Osteoblast (primary cell): ENCODE results near the gene CLEC18A. TPM values are rescaled to one million over a fixed set of nuclear protein-coding genes. Genes with fewer than 3 reads are reported as not detected.
"Not testable (repeated sequence)": the region's sequence is repeated elsewhere in the genome, so short reads cannot be mapped to it uniquely, and the experiment has no call there.

Experiments used
- DNase-seq: peaks from one replicate; pipeline ENCODE4 v3.0.0; 2011; ENCODE audit warnings: low spot score, mixed read lengths; ENCODE audit not compliant: insufficient read length; ENCODE audit errors: missing footprints
- H2AFZ ChIP-seq: 2 replicates; pipeline ENCODE4 v1.6.0; 2011; ENCODE audit warnings: mild to moderate bottlenecking, low read length
- H3K27ac ChIP-seq: 2 replicates; pipeline ENCODE4 v1.5.1; 2011; ENCODE audit warnings: mild to moderate bottlenecking, low read depth, low read length, moderate library complexity
- H3K27me3 ChIP-seq: 2 replicates; pipeline ENCODE4 v1.6.0; 2012; ENCODE audit warnings: mild to moderate bottlenecking, control low read depth, inconsistent platforms, low read length, moderate library complexity; ENCODE audit not compliant: insufficient read depth
- H3K36me3 ChIP-seq: 2 replicates; pipeline ENCODE4 v1.5.1; 2011; ENCODE audit warnings: mild to moderate bottlenecking, low read length, control low read depth, moderate library complexity; ENCODE audit not compliant: insufficient read depth
- H3K4me1 ChIP-seq: 2 replicates; pipeline ENCODE4 v1.5.1; 2011; ENCODE audit warnings: mild to moderate bottlenecking, low read length, control low read depth, moderate library complexity; ENCODE audit not compliant: insufficient read depth
- H3K4me2 ChIP-seq: 2 replicates; pipeline ENCODE4 v1.6.0; 2011; ENCODE audit warnings: mild to moderate bottlenecking, low read length; ENCODE audit not compliant: insufficient read depth
- H3K4me3 ChIP-seq: fragments of 200-600 bp; sonication (generic); 3 replicates; pipeline ENCODE4 v1.5.1; 2012; ENCODE audit warnings: mild to moderate bottlenecking, low read length, inconsistent platforms; ENCODE audit not compliant: insufficient read depth
- H3K79me2 ChIP-seq: 2 replicates; pipeline ENCODE4 v1.6.0; 2012; ENCODE audit warnings: mild to moderate bottlenecking, low read length, control low read depth, inconsistent platforms; ENCODE audit not compliant: insufficient read depth
- H3K9me3 ChIP-seq: 2 replicates; pipeline ENCODE4 v1.5.1; 2011; ENCODE audit warnings: low read depth, low read length, control low read depth
- H4K20me1 ChIP-seq: 2 replicates; pipeline ENCODE4 v1.6.0; 2012; ENCODE audit warnings: mild to moderate bottlenecking, low read length, control low read depth; ENCODE audit not compliant: insufficient read depth
- total RNA-seq: library from RNA; depleted of rRNA; stranded (reverse); fragments of >200 nt; gene quantifications from 2 replicates; pipeline ENCODE4 v1.2.3, GENCODE V29; 2012

Gene CLEC18A
- total RNA-seq, 1 donor: 1.1 TPM

GRCh38 chr16:69952116-69952515 lies 982 bp downstream of the CLEC18A start:
- not testable (repeated sequence) for H3K27ac ChIP-seq, H3K79me2 ChIP-seq

GRCh38 chr16:69952572-69953355 lies 1.6 kb downstream of the CLEC18A start:
- not testable (repeated sequence) for H3K9me3 ChIP-seq, H2AFZ ChIP-seq, H3K4me2 ChIP-seq, H3K4me3 ChIP-seq, H3K4me1 ChIP-seq, H4K20me1 ChIP-seq, H3K27me3 ChIP-seq, H3K79me2 ChIP-seq, DNase-seq, H3K36me3 ChIP-seq, H3K27ac ChIP-seq

More at GRCh38 chr16:69952116-69952515, 982 bp downstream of the CLEC18A start:
- H3K9me3 ChIP-seq, H3K27me3 ChIP-seq, H3K4me3 ChIP-seq, H2AFZ ChIP-seq, DNase-seq, H3K4me1 ChIP-seq, H4K20me1 ChIP-seq, H3K36me3 ChIP-seq, H3K4me2 ChIP-seq: not testable (repeated sequence)

- H3K9me3 ChIP-seq, H3K36me3 ChIP-seq, H2AFZ ChIP-seq, DNase-seq, H4K20me1 ChIP-seq, H3K27ac ChIP-seq, H3K4me3 ChIP-seq, H3K27me3 ChIP-seq, H3K4me1 ChIP-seq, H3K79me2 ChIP-seq, H3K4me2 ChIP-seq: not testable (repeated sequence)
Observed at GRCh38 chr16:69954241-69954640, 3.1 kb downstream of the CLEC18A start.

GRCh38 chr16:69963312-69963711 lies 12.2 kb downstream of the CLEC18A start:
- H2AFZ ChIP-seq, H3K4me3 ChIP-seq, H4K20me1 ChIP-seq, H3K4me2 ChIP-seq, DNase-seq, H3K36me3 ChIP-seq, H3K9me3 ChIP-seq, H3K4me1 ChIP-seq, H3K27me3 ChIP-seq, H3K27ac ChIP-seq, H3K79me2 ChIP-seq: not testable (repeated sequence)

GRCh38 chr16:69964960-69965660 lies 14.0 kb downstream of the CLEC18A start:
- not testable (repeated sequence) for H3K27me3 ChIP-seq, H3K36me3 ChIP-seq, H2AFZ ChIP-seq, H3K4me1 ChIP-seq, H4K20me1 ChIP-seq, H3K9me3 ChIP-seq, H3K79me2 ChIP-seq, H3K27ac ChIP-seq
- Histone ChIP-seq H3K4me2 (peak overlapping the region; percentile 39), H3K4me3 (peak overlapping the region; percentile 55)
- peak; percentile 48 for DNase-seq

GRCh38 chr16:69965661-69966054 lies 14.5 kb downstream of the CLEC18A start:
- not testable (repeated sequence) for H3K27me3 ChIP-seq, H3K36me3 ChIP-seq, H2AFZ ChIP-seq, H3K27ac ChIP-seq, DNase-seq, H4K20me1 ChIP-seq, H3K4me2 ChIP-seq, H3K79me2 ChIP-seq, H3K4me1 ChIP-seq, H3K9me3 ChIP-seq
- peak overlapping the region; percentile 55 for H3K4me3 ChIP-seq

GRCh38 chr16:69967688-69968087 lies 16.6 kb downstream of the CLEC18A start:
- not testable (repeated sequence) for H3K4me3 ChIP-seq, H3K4me2 ChIP-seq, H3K27ac ChIP-seq, DNase-seq, H3K36me3 ChIP-seq, H3K27me3 ChIP-seq, H3K4me1 ChIP-seq, H4K20me1 ChIP-seq, H3K79me2 ChIP-seq, H3K9me3 ChIP-seq, H2AFZ ChIP-seq

GRCh38 chr16:69968125-69968524 lies 17.0 kb downstream of the CLEC18A start:
- not testable (repeated sequence) for H3K4me1 ChIP-seq, H4K20me1 ChIP-seq, H2AFZ ChIP-seq, H3K79me2 ChIP-seq, H3K27ac ChIP-seq, H3K36me3 ChIP-seq, H3K9me3 ChIP-seq, H3K4me2 ChIP-seq, DNase-seq, H3K27me3 ChIP-seq, H3K4me3 ChIP-seq

- H3K9me3 ChIP-seq, H3K36me3 ChIP-seq, H3K4me3 ChIP-seq: not testable (repeated sequence)
Observed at GRCh38 chr16:69969657-69970056, 18.5 kb downstream of the CLEC18A start.

More at GRCh38 chr16:69969657-69970056, 18.5 kb downstream of the CLEC18A start:
- H4K20me1 ChIP-seq, H3K27ac ChIP-seq, H3K4me1 ChIP-seq, H3K79me2 ChIP-seq, DNase-seq, H3K4me2 ChIP-seq, H2AFZ ChIP-seq, H3K27me3 ChIP-seq: not testable (repeated sequence)
